Osteocyte (in vitro differentiated cells): ENCODE measurements around the gene CALCOCO1. TPM values are rescaled to one million over a fixed set of nuclear protein-coding genes. Genes with fewer than 3 reads are reported as not detected.

Experiments used
- DNase-seq: peaks from one replicate; pipeline ENCODE4 v3.0.0; 2021; ENCODE audit warnings: mixed read lengths; ENCODE audit not compliant: unreplicated experiment; ENCODE audit errors: extremely low spot score
- H3K27ac Mint-ChIP-seq: one replicate; pipeline ENCODE4 v1.8.0; 2021; ENCODE audit warnings: mild to moderate bottlenecking, mixed read lengths; ENCODE audit not compliant: unreplicated experiment
- H3K27me3 Mint-ChIP-seq: one replicate; pipeline ENCODE4 v1.8.0; 2021; ENCODE audit warnings: mixed read lengths; ENCODE audit not compliant: unreplicated experiment
- H3K36me3 Mint-ChIP-seq: one replicate; pipeline ENCODE4 v1.8.0; 2021; ENCODE audit warnings: mixed read lengths; ENCODE audit not compliant: unreplicated experiment
- H3K4me1 Mint-ChIP-seq: one replicate; pipeline ENCODE4 v1.8.0; 2021; ENCODE audit warnings: mixed read lengths; ENCODE audit not compliant: unreplicated experiment
- H3K4me3 Mint-ChIP-seq: one replicate; pipeline ENCODE4 v1.8.0; 2021; ENCODE audit warnings: mild to moderate bottlenecking, moderate library complexity, mixed read lengths; ENCODE audit not compliant: unreplicated experiment
- H3K9me3 Mint-ChIP-seq: one replicate; pipeline ENCODE4 v1.8.0; 2021; ENCODE audit warnings: mixed read lengths; ENCODE audit not compliant: unreplicated experiment
- CTCF ChIP-seq: fragments of 200-600 bp; sonication (generic); IDR thresholded peaks from 2 replicates; pipeline ENCODE4 v1.5.0; 2021; ENCODE audit warnings: antibody characterized with exemption, mild to moderate bottlenecking, moderate library complexity
- total RNA-seq: library from RNA; stranded (reverse); gene quantifications from 2 replicates; pipeline ENCODE4 v1.2.1, GENCODE V29; 2021

Gene CALCOCO1
- total RNA-seq, 1 donor from 2014 or later, result 198 TPM

GRCh38 chr12:53664936-53665335, 62.3 kb downstream of the CALCOCO1 start:
- no peak for DNase-seq
- H3K4me1 Mint-ChIP-seq, result peaks cover 5% of the 10 kb centered on the region
- no peak for TF ChIP-seq CTCF
- H3K36me3 Mint-ChIP-seq, result peaks cover 35% of the 10 kb centered on the region
- H3K9me3 Mint-ChIP-seq, result no peaks in the 10 kb centered on the region
- H3K27me3 Mint-ChIP-seq, result no peaks in the 10 kb centered on the region
- H3K4me3 Mint-ChIP-seq, result no peak overlapping the region
- H3K27ac Mint-ChIP-seq, result peak overlapping the region; percentile 24

GRCh38 chr12:53664191-53664590, 63.1 kb downstream of the CALCOCO1 start:
- Mint-ChIP-seq H3K4me3 (no peak overlapping the region), H3K4me1 (peaks cover 13% of the 10 kb centered on the region), H3K36me3 (peaks cover 28% of the 10 kb centered on the region), H3K27me3 (no peaks in the 10 kb centered on the region), H3K9me3 (no peaks in the 10 kb centered on the region), H3K27ac (no peak overlapping the region)
- no peak for DNase-seq
- TF ChIP-seq CTCF, result no peak

- DNase-seq, result no peak
Measured at GRCh38 chr12:53660041-53660440, 67.2 kb downstream of the CALCOCO1 start.

GRCh38 chr12:53659571-53659981, 67.7 kb downstream of the CALCOCO1 start:
- Mint-ChIP-seq H3K36me3 (peaks cover 10% of the 10 kb centered on the region), H3K27me3 (no peaks in the 10 kb centered on the region), H3K4me3 (peak overlapping the region; percentile 39), H3K4me1 (peaks cover 28% of the 10 kb centered on the region), H3K9me3 (no peaks in the 10 kb centered on the region), H3K27ac (peak overlapping the region; percentile 97)
- TF ChIP-seq CTCF, result no peak
- DNase-seq, result no peak

More at GRCh38 chr12:53660041-53660440, 67.2 kb downstream of the CALCOCO1 start:
- Mint-ChIP-seq H3K4me1 (peaks cover 28% of the 10 kb centered on the region), H3K27ac (peak overlapping the region; percentile 97), H3K36me3 (peaks cover 15% of the 10 kb centered on the region), H3K4me3 (no peak overlapping the region), H3K27me3 (no peaks in the 10 kb centered on the region), H3K9me3 (no peaks in the 10 kb centered on the region)
- TF ChIP-seq CTCF, result no peak

- Mint-ChIP-seq H3K27ac (peak overlapping the region; percentile 97), H3K4me1 (peaks cover 28% of the 10 kb centered on the region), H3K9me3 (no peaks in the 10 kb centered on the region), H3K36me3 (peaks cover 6% of the 10 kb centered on the region), H3K27me3 (no peaks in the 10 kb centered on the region), H3K4me3 (peak overlapping the region; percentile 39)
- TF ChIP-seq CTCF, result no peak
- DNase-seq, result no peak
Measured at GRCh38 chr12:53659011-53659551, 68.2 kb downstream of the CALCOCO1 start.

Other genes starting within 250 kb of the CALCOCO1 start
- 47.7 and 51.8 TPM in 2 replicates for gene MAP3K12, start 228.0 kb downstream of the CALCOCO1 start, total RNA-seq
- gene TARBP2, start 226.2 kb downstream of the CALCOCO1 start, total RNA-seq, result 33.9 and 38.8 TPM in 2 replicates
- not detected in 2 replicates for gene NPFF, start 220.0 kb downstream of the CALCOCO1 start, total RNA-seq
- 46.6 and 50.0 TPM in 2 replicates for gene ATF7, start 101.1 kb downstream of the CALCOCO1 start, total RNA-seq
- gene ATP5MC2, start 51.4 kb downstream of the CALCOCO1 start, total RNA-seq, result 294 TPM in 2 replicates
- not detected in 2 replicates for gene CISTR, start 24.5 kb upstream of the CALCOCO1 start, total RNA-seq
- gene HOXC13, start 211.4 kb upstream of the CALCOCO1 start, total RNA-seq, result not detected in 2 replicates
- not detected in 2 replicates for gene HOXC12, start 227.5 kb upstream of the CALCOCO1 start, total RNA-seq
- not detected in 2 replicates for gene HOXC11, start 245.7 kb upstream of the CALCOCO1 start, total RNA-seq
- not detected in 2 replicates for gene HOTAIR, start 247.5 kb upstream of the CALCOCO1 start, total RNA-seq